Activated naive CD8-positive, alpha-beta T cell treated with anti-CD3 and anti-CD28 coated beads, Interleukin-2, amount 10 ng/mL, durations not matched to agents 7 days and 5 days (primary cell): ENCODE results near the gene TSPAN18. TPM values are rescaled to one million over a fixed set of nuclear protein-coding genes. Genes with fewer than 3 reads are reported as not detected.

ENCODE experiments used
- ATAC-seq: fragments of 150-1000 bp; cut with Tn5 transposase; one replicate; pipeline ENCODE4 v1.10.0; 2021; ENCODE audit warnings: low read depth, moderate library complexity
- POLR2A ChIA-PET: fragments of 350-600 bp; sonication (Branson Sonifier 250); formaldehyde crosslinking; loops from one replicate; lab custom pipeline; 2021; ENCODE audit warnings: antibody characterized with exemption; lab: Charles Lee
- DNase-seq: peaks from one replicate; pipeline ENCODE4 v3.0.0; 2021
- H3K27ac Mint-ChIP-seq: one replicate; pipeline ENCODE4 v1.8.0; 2022; ENCODE audit warnings: mild to moderate bottlenecking, mixed read lengths
- H3K27me3 Mint-ChIP-seq: one replicate; pipeline ENCODE4 v1.8.0; 2022; ENCODE audit warnings: mild to moderate bottlenecking, moderate library complexity, mixed read lengths
- H3K36me3 Mint-ChIP-seq: one replicate; pipeline ENCODE4 v1.8.0; 2021; ENCODE audit warnings: mild to moderate bottlenecking, mixed read lengths
- H3K4me1 Mint-ChIP-seq: one replicate; pipeline ENCODE4 v1.8.0; 2021; ENCODE audit warnings: mixed read lengths
- H3K4me3 Mint-ChIP-seq: one replicate; pipeline ENCODE4 v1.8.0; 2022; ENCODE audit warnings: mild to moderate bottlenecking, moderate library complexity, mixed read lengths
- H3K9me3 Mint-ChIP-seq: one replicate; pipeline ENCODE4 v1.8.0; 2021; ENCODE audit warnings: mixed read lengths
- total RNA-seq, 2 experiments: library from RNA; stranded (reverse); gene quantifications; one replicate each; pipeline ENCODE4 v1.2.3, GENCODE V29; 2021

TSPAN18 gene
- total RNA-seq, 2 experiments from 2014 or later, result 4.9 to 5.2 TPM

DNA sequence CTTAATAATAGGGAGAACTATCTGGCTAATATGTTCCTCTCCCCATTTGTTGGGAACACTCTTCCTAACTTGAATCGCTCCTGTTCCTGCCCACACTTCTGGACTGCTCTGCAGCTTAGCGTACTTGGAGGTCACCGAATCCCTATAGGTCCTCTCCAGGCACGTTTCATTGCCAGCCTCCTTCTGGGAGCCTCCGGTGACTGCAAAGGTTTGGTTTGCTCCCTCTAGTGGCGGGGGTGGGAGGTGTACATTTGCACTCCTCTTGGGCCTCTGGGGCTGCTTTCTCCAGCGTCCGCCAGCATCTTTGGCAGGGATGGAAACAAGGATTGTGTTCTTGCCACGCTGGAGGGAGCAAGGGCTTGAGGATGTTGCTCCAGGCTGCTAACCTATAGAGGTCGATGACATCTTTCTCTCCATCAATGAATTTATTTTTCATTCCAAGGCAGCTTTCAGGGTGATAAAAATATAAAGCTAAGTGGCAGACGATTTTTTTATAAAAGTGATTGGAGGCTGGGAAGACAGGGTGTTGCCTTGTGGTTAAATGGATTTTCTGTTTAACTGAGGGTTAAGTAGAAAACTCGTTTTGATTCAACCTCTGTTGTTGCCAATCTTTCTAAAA lies 48.7 kb downstream of the TSPAN18 start:
- Mint-ChIP-seq H3K4me1 (peaks cover 2% of the 10 kb centered on the region), H3K9me3 (no peaks in the 10 kb centered on the region), H3K27ac (no peak overlapping the region), H3K27me3 (peaks cover 11% of the 10 kb centered on the region), H3K36me3 (no peaks in the 10 kb centered on the region), H3K4me3 (no peak overlapping the region)
- POLR2A ChIA-PET, result no interaction called here
- DNase-seq (peak; percentile 57), ATAC-seq (peak; percentile 63)

DNA sequence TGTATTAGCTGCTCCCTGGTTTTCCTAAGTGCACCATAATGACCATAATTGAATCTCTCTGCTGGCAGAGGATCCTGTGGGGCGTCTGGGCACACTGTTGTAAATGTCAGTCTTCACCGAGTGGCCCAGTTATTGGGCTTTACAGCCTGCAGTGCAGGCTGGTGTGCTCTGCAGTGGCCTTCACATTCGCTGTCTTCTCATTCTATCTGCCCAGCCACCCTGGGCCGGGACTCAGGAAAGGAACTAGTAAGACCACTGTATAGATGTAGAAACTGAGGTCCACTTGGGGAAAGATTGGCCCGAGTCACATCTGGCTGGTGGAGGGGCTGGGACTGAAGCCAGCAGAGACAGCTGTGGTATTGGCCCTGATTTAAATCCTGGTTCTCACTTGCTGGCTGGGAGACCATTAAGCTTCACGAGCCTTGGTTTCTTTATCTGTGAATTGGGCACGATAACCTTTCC lies 49.3 kb downstream of the TSPAN18 start:
- DNase-seq, result no peak
- ATAC-seq, result no peak
- Mint-ChIP-seq H3K36me3 (no peaks in the 10 kb centered on the region), H3K4me3 (no peak overlapping the region), H3K4me1 (no peaks in the 10 kb centered on the region), H3K9me3 (no peaks in the 10 kb centered on the region), H3K27me3 (peaks cover 8% of the 10 kb centered on the region), H3K27ac (no peak overlapping the region)
- POLR2A ChIA-PET, result no interaction called here

DNA sequence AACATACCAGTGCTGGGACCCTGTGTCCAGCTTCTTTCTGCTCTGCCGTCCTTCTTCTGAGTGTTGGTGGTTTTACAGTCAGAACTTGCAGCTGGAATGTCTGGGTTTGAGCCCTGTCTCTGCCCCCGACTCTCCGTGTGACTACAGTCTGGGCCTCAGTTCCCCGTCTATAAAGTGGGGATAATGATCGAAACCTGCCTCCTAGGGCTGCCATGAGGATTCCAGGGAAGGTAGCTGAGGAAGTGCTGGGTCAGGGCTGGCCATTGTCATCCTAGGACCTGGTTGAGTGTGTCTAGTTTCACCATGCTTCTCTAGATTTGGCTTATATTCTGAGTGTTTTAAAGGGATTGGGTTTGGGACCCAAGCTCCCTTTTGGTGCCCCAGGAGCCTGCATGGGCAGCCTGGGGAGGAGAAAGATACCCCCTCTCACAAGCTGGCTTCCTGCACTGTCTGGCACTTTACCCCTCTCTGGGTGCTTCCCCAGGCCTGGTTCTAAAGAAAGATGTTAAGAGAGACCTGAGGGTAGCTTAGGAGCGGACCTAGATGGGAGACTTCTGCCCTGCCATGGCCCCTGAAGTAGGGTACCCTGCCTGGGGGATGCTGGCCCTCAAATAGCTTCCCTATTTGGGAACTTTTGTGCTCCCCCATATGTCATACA lies 49.9 kb downstream of the TSPAN18 start:
- Mint-ChIP-seq H3K27ac (no peak overlapping the region), H3K4me1 (no peaks in the 10 kb centered on the region), H3K36me3 (no peaks in the 10 kb centered on the region), H3K9me3 (no peaks in the 10 kb centered on the region), H3K27me3 (peaks cover 8% of the 10 kb centered on the region), H3K4me3 (no peak overlapping the region)
- DNase-seq (no peak), ATAC-seq (no peak)
- POLR2A ChIA-PET, result no interaction called here

- DNase-seq (no peak), ATAC-seq (no peak)
- Mint-ChIP-seq H3K9me3 (no peaks in the 10 kb centered on the region), H3K36me3 (no peaks in the 10 kb centered on the region), H3K27ac (no peak overlapping the region), H3K4me1 (no peaks in the 10 kb centered on the region), H3K4me3 (no peak overlapping the region), H3K27me3 (peaks cover 8% of the 10 kb centered on the region)
- POLR2A ChIA-PET, result no interaction called here
Observed at GRCh38 chr11:44777209-44778194, 50.7 kb downstream of the TSPAN18 start.

DNA sequence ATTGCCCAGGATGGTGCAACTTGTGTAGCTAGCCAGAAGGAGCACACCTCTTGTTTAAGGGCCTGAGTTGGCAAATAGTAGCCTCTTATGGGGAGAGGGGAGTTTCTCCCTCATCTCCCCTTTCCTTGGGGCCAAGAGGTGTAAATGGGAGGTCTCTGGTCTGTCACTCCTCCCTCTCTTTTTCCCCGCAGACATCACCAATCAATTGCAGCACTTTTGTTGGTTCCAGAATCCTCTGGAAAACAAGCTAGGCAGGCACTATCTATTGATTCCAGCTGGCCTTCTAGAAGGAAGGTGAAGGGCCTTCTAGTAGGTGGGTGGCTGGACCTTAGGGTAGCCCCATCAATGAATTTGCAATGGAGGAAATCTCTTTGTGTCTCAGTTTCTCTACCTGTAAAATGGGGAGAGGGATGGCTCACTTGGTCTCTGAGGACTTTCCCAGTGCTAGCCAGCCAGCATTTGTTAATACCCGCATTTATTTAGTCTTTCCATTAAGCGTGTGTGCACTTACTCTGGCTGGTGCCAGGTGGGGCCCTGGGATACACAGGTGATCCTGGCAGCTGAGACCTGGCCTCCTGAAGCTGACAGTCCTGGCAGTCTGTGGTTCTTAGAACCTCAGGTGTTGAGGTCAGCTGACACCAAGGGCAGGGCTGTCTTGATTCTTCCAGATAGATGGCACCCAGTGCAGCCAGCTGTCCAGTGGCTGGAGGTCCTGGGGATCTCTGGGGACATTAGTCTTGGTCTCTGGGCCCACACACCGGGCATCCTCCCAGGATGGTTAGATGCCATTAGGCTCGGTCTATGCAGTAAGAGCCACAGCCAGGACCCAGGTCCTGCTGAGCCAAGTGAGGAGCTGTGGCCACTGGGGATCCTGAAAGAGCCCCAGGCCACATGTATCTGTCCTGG lies 51.7 kb downstream of the TSPAN18 start:
- Mint-ChIP-seq H3K4me1 (no peaks in the 10 kb centered on the region), H3K27me3 (peaks cover 8% of the 10 kb centered on the region), H3K27ac (no peak overlapping the region), H3K9me3 (no peaks in the 10 kb centered on the region), H3K4me3 (no peak overlapping the region), H3K36me3 (no peaks in the 10 kb centered on the region)
- ATAC-seq, result no peak
- no peak for DNase-seq
- POLR2A ChIA-PET, result no interaction called here

DNA sequence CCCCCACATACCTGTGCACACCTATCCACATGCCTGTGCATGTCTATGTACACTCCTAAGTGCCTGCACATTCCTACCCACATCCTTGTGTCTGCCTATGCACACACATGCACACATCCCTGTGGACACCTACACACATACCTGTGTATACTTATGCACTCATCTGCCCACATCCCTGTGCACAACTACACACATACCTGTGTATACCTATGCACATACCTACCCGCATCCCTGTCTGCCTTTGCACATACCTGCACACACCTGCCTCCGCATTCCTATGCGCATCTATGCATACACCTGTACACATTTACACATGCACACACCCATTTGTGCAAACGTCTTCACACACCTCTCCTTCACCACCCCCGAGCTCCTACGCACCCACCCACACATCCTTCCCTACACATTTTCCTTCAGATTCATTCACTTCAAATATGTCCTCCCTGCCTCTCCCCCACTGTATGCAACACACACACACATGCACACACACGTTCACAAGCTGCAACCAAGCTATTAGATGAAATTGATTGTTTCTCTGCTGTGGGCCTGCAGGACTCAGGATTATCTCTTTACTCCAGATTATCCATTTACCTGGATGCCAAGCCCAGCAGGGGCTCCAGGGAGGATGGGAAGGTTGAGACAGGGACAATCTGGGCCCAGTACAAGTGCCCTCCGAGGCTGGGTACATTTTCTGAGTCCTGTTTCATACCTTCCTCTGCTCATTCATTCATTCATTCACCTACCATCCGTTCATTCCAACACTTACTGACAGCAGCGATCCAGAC lies 53.2 kb downstream of the TSPAN18 start:
- Mint-ChIP-seq H3K36me3 (no peaks in the 10 kb centered on the region), H3K9me3 (no peaks in the 10 kb centered on the region), H3K27me3 (peaks cover 4% of the 10 kb centered on the region), H3K4me3 (no peak overlapping the region), H3K27ac (no peak overlapping the region), H3K4me1 (no peaks in the 10 kb centered on the region)
- ATAC-seq (no peak), DNase-seq (no peak)
- POLR2A ChIA-PET, result no interaction called here

DNA sequence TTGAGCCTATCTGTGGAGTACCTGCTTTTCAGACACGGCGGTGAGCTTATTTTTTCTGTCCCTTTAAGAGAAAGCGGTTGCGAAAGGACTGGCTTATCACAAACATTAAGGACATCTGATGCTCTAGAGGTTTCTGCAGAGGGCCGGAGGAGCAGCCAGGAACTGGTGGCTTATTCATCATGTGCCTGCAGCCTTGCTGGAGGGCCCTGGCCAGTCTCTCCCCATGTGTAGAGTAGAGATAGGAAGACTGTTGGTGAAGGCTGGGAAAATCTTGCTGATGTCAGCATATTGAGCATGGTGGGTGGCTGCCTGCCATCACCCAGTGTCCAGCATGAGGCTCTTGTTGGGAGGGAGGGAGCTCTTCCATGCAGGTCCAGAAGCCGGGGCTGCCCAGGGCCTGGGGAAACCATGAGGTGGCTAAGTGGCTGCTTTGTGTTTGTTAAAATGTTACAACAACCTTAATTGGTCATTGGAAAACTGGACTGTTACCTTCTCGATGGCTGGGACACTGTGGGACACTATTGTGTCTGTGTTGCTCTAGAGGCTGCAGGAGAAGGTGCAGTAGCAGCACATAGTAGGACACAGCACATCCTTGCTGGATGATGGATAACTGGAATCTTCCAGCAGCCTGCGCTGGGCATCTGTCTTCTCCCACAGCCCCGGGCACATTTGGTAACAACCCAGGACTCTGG lies 54.3 kb downstream of the TSPAN18 start:
- POLR2A ChIA-PET, result no interaction called here
- Mint-ChIP-seq H3K4me1 (no peaks in the 10 kb centered on the region), H3K9me3 (no peaks in the 10 kb centered on the region), H3K36me3 (no peaks in the 10 kb centered on the region), H3K27ac (no peak overlapping the region), H3K27me3 (no peaks in the 10 kb centered on the region), H3K4me3 (no peak overlapping the region)
- DNase-seq (no peak), ATAC-seq (no peak)

GRCh38 chr11:44781655-44782054 lies 54.9 kb downstream of the TSPAN18 start:
- ATAC-seq (no peak), DNase-seq (no peak)
- POLR2A ChIA-PET, result no interaction called here
- no peaks in the 10 kb centered on the region for H3K4me1 Mint-ChIP-seq
- H3K27me3 Mint-ChIP-seq, result no peaks in the 10 kb centered on the region
- no peak overlapping the region for H3K27ac Mint-ChIP-seq
- H3K4me3 Mint-ChIP-seq, result no peak overlapping the region
- no peaks in the 10 kb centered on the region for H3K9me3 Mint-ChIP-seq
- H3K36me3 Mint-ChIP-seq, result no peaks in the 10 kb centered on the region

GRCh38 chr11:44782478-44782877 lies 55.7 kb downstream of the TSPAN18 start:
- H3K4me1 Mint-ChIP-seq, result no peaks in the 10 kb centered on the region

DNA sequence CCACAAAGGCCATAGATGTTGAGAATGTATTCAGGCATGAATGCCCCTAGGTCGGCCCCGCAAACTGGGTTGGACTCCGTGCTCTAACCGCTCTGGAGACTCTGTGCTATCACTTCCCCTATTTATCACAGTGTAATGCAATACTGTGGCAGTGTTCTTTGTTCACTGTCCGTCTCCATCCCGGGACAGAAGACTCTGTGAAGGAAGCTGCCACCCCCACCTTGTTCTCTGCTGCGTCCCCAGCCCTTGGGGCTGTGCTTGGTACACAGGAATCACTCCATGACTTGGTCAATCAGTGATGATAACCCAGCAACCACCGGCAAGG lies 57.6 kb downstream of the TSPAN18 start:
- no peak for ATAC-seq

More at GRCh38 chr11:44782478-44782877, 55.7 kb downstream of the TSPAN18 start:
- Mint-ChIP-seq H3K36me3 (no peaks in the 10 kb centered on the region), H3K27ac (no peak overlapping the region), H3K9me3 (no peaks in the 10 kb centered on the region), H3K4me3 (no peak overlapping the region), H3K27me3 (no peaks in the 10 kb centered on the region)
- DNase-seq (no peak), ATAC-seq (no peak)
- POLR2A ChIA-PET, result no interaction called here

DNA sequence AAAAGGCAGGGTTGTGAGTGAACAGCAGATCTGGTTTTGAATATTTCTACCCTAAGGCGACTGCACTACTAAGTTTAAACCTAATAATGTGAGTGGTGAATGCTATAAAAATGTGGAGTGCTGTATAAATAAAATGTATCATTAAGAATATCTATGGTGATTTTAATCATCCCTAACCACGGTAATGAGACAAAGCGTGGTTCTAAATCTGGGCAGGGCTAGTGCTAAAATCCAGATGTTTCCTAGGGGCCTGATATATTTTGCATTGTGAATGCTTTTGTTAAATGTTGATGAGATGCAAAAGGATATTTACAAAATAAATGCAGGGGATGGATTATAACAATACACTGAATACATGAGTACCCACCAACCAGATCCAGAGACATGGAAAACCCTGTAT lies 58.1 kb downstream of the TSPAN18 start:
- H3K27me3 Mint-ChIP-seq, result no peaks in the 10 kb centered on the region
- H3K4me1 Mint-ChIP-seq, result no peaks in the 10 kb centered on the region
- POLR2A ChIA-PET, result no interaction called here
- H3K9me3 Mint-ChIP-seq, result no peaks in the 10 kb centered on the region
- ATAC-seq (no peak), DNase-seq (no peak)
- no peak overlapping the region for H3K27ac Mint-ChIP-seq
- no peak overlapping the region for H3K4me3 Mint-ChIP-seq
- no peaks in the 10 kb centered on the region for H3K36me3 Mint-ChIP-seq

More for the DNA sequence above, 57.6 kb downstream of the TSPAN18 start:
- no peaks in the 10 kb centered on the region for H3K4me1 Mint-ChIP-seq
- H3K27ac Mint-ChIP-seq, result no peak overlapping the region
- H3K4me3 Mint-ChIP-seq, result no peak overlapping the region
- DNase-seq, result no peak
- POLR2A ChIA-PET, result no interaction called here
- H3K9me3 Mint-ChIP-seq, result no peaks in the 10 kb centered on the region
- H3K27me3 Mint-ChIP-seq, result no peaks in the 10 kb centered on the region
- no peaks in the 10 kb centered on the region for H3K36me3 Mint-ChIP-seq
